Lung (tissue), 12 donors: ENCODE measurements around the gene USH2A. TPM values are rescaled to one million over a fixed set of nuclear protein-coding genes. Genes with fewer than 3 reads are reported as not detected.

Source experiments
- ATAC-seq: fragments of 200-7000 bp; cut with Tn5 transposase; one replicate; pipeline ENCODE4 v1.9.1; 2020; ENCODE audit warnings: moderate number of reproducible peaks; ENCODE audit not compliant: insufficient read depth, low FRiP score
- DNase-seq, 3 donors: peaks; one replicate each; pipeline ENCODE4 v3.0.0-alpha.2; 2013 to 2017
- H3K27ac ChIP-seq, 2 donors: one replicate each; pipeline ENCODE4 v1.5.1; 2013; ENCODE audit warnings: mild to moderate bottlenecking in 2 of 2, moderate library complexity in 2 of 2, control low read depth in 1 of 2, inconsistent platforms in 1 of 2, low read depth in 1 of 2, low read length in 1 of 2
- H3K27me3 ChIP-seq, 3 donors: one replicate each; pipeline ENCODE4 v1.5.1; 2013; ENCODE audit warnings: low read length in 2 of 3; ENCODE audit not compliant: control insufficient read depth in 3 of 3, insufficient read depth in 3 of 3
- H3K36me3 ChIP-seq, 4 donors: one replicate each; pipeline ENCODE4 v1.5.1; 2013; ENCODE audit warnings: low read length in 4 of 4, mild to moderate bottlenecking in 1 of 4, moderate library complexity in 1 of 4; ENCODE audit not compliant: control insufficient read depth in 4 of 4, insufficient read depth in 4 of 4
- H3K4me1 ChIP-seq, 5 donors: one replicate each; pipeline ENCODE4 v1.5.1; 2013; ENCODE audit warnings: low read length in 5 of 5, mild to moderate bottlenecking in 2 of 5, moderate library complexity in 1 of 5; ENCODE audit not compliant: control insufficient read depth in 5 of 5, insufficient read depth in 5 of 5
- H3K4me3 ChIP-seq: one replicate; pipeline ENCODE4 v1.5.1; 2013; ENCODE audit warnings: mild to moderate bottlenecking, control low read depth, moderate library complexity
- H3K9ac ChIP-seq, 2 donors: one replicate each; pipeline ENCODE4 v1.5.1; 2013; ENCODE audit warnings: low read length in 2 of 2, control low read depth in 1 of 2; ENCODE audit not compliant: insufficient read depth in 1 of 2
- H3K9me3 ChIP-seq, 4 donors: one replicate each; pipeline ENCODE4 v1.5.1; 2013; ENCODE audit warnings: low read length in 3 of 4, mild to moderate bottlenecking in 1 of 4, moderate library complexity in 1 of 4; ENCODE audit not compliant: control insufficient read depth in 4 of 4, insufficient read depth in 3 of 4
- WGBS, 2 donors: extraction: QIAGEN DNeasy Blood & Tissue Kit; methylation state at CpG; one replicate each; pipeline ENCODE4 v1.1.7; 2013; 5-methylcytosine and 5-hydroxymethylcytosine counted together
- polyA plus RNA-seq, 2 donors: library from polyadenylated mRNA; stranded (reverse); fragments of 200-250 nt; gene quantifications; one replicate each; pipeline ENCODE4 v1.2.1, GENCODE V29; 2013
- total RNA-seq, 2 donors: library from RNA; depleted of rRNA in 1 of 2; stranded (reverse); fragments of >200 nt in 1 of 2; gene quantifications; one replicate each; pipeline ENCODE4 v1.2.1, GENCODE V29; 2014 to 2021
- TF ChIP-seq, protein P1 (sequence below): IDR thresholded peaks from 2 replicates; pipeline ENCODE4 v1.5.1; 2012; ENCODE audit warnings: mild to moderate bottlenecking; ENCODE audit errors: control extremely low read depth, extremely low read depth
- donor health status: control.
- donor health status: control.
- donor health status: Bipolar disorder and iron deficiency.
- donor health status: healthy.
- donor health status: DM: yes; HTN: yes; CAD: no.

The USH2A gene
- total and polyA plus RNA-seq, 4 donors: under 0.01 to 0.11 TPM; not detected in 2

GRCh38 chr1:215603319-215603718 lies 819.9 kb downstream of the USH2A start:
- Histone ChIP-seq H3K4me1 (peaks cover 0 to 5% (median 1%) of the 10 kb centered on the region in 5 donors), H3K9me3 (no peaks in the 10 kb centered on the region), H3K36me3 (peaks cover 3 to 25% (median 10%) of the 10 kb centered on the region in 4 donors), H3K27ac (no peak overlapping the region), H3K9ac (no peak overlapping the region), H3K4me3 (no peak overlapping the region), H3K27me3 (no peaks in the 10 kb centered on the region)
- TF ChIP-seq, protein P1, sequence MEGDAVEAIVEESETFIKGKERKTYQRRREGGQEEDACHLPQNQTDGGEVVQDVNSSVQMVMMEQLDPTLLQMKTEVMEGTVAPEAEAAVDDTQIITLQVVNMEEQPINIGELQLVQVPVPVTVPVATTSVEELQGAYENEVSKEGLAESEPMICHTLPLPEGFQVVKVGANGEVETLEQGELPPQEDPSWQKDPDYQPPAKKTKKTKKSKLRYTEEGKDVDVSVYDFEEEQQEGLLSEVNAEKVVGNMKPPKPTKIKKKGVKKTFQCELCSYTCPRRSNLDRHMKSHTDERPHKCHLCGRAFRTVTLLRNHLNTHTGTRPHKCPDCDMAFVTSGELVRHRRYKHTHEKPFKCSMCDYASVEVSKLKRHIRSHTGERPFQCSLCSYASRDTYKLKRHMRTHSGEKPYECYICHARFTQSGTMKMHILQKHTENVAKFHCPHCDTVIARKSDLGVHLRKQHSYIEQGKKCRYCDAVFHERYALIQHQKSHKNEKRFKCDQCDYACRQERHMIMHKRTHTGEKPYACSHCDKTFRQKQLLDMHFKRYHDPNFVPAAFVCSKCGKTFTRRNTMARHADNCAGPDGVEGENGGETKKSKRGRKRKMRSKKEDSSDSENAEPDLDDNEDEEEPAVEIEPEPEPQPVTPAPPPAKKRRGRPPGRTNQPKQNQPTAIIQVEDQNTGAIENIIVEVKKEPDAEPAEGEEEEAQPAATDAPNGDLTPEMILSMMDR: no peak
- no peak for ATAC-seq
- no peak for DNase-seq

- Histone ChIP-seq H3K9me3 (no peaks in the 10 kb centered on the region), H3K4me1 (peaks cover 0 to 5% (median 1%) of the 10 kb centered on the region in 5 donors), H3K27ac (no peak overlapping the region), H3K4me3 (no peak overlapping the region), H3K27me3 (no peaks in the 10 kb centered on the region), H3K9ac (no peak overlapping the region), H3K36me3 (peaks cover 5 to 37% (median 10%) of the 10 kb centered on the region in 4 donors)
- TF ChIP-seq, protein P1: no peak
- no peak for ATAC-seq
- WGBS, 2 donors: 81 to 92% methylated on average over 2 of the region's 2 CpGs
- no peak for DNase-seq
Measured at GRCh38 chr1:215601276-215601675, 822.0 kb downstream of the USH2A start.

GRCh38 chr1:215600867-215601266 lies 822.4 kb downstream of the USH2A start:
- no peak overlapping the region for H3K9ac ChIP-seq
- WGBS, 2 donors: 96 to 98% methylated on average over 10 of the region's 10 CpGs
- H3K4me3 ChIP-seq: no peak overlapping the region
- H3K27me3 ChIP-seq: no peaks in the 10 kb centered on the region
- H3K9me3 ChIP-seq: no peaks in the 10 kb centered on the region
- TF ChIP-seq, protein P1: no peak
- DNase-seq: no peak
- no peak overlapping the region for H3K27ac ChIP-seq
- peaks cover 0 to 5% (median 1%) of the 10 kb centered on the region in 5 donors for H3K4me1 ChIP-seq
- no peak for ATAC-seq
- peaks cover 5 to 37% (median 11%) of the 10 kb centered on the region in 4 donors for H3K36me3 ChIP-seq

GRCh38 chr1:215600258-215600792 lies 822.9 kb downstream of the USH2A start:
- no peak for ATAC-seq

More at GRCh38 chr1:215600258-215600792, 822.9 kb downstream of the USH2A start:
- Histone ChIP-seq H3K4me3 (no peak overlapping the region), H3K9me3 (no peaks in the 10 kb centered on the region), H3K4me1 (peaks cover 0 to 5% (median 1%) of the 10 kb centered on the region in 5 donors), H3K9ac (no peak overlapping the region), H3K36me3 (peaks cover 4 to 37% (median 14%) of the 10 kb centered on the region in 4 donors), H3K27ac (no peak overlapping the region), H3K27me3 (no peaks in the 10 kb centered on the region)
- TF ChIP-seq, protein P1: no peak
- DNase-seq: no peak
